GM08714 (cell line): Measurements from ENCODE around the gene FGF22.

ENCODE experiments used
- H3K4me3 ChIP-seq: fragments of 200-500 bp; sonication (Bioruptor generic); 2 replicates; pipeline ENCODE4 v1.5.1; 2014; ENCODE audit warnings: mild to moderate bottlenecking, low read length, inconsistent platforms
- ZNF274 ChIP-seq: IDR thresholded peaks from 2 replicates; pipeline ENCODE4 v1.6.1; 2012; ENCODE audit warnings: mild to moderate bottlenecking, low read depth, low read length

FGF22 gene

GRCh38 chr19:640606-641189 is 1.0 kb downstream of the FGF22 start:
- no peak for TF ChIP-seq ZNF274
- no peak overlapping the region for H3K4me3 ChIP-seq

- H3K4me3 ChIP-seq = no peak overlapping the region
- no peak for TF ChIP-seq ZNF274
These were observed 2.0 kb downstream of the FGF22 start for GRCh38 chr19:641702-642101.

GRCh38 chr19:642767-643727 is 3.4 kb downstream of the FGF22 start:
- TF ChIP-seq ZNF274 = no peak
- no peak overlapping the region for H3K4me3 ChIP-seq

GRCh38 chr19:643736-644135 is 4.1 kb downstream of the FGF22 start:
- H3K4me3 ChIP-seq = no peak overlapping the region
- no peak for TF ChIP-seq ZNF274

- H3K4me3 ChIP-seq = no peak overlapping the region
- TF ChIP-seq ZNF274 = no peak
These were observed 4.7 kb downstream of the FGF22 start for GRCh38 chr19:644363-644762.

GRCh38 chr19:644789-645188 is 5.1 kb downstream of the FGF22 start:
- no peak overlapping the region for H3K4me3 ChIP-seq

GRCh38 chr19:645912-646778 is 6.5 kb downstream of the FGF22 start:
- H3K4me3 ChIP-seq = no peak overlapping the region
- TF ChIP-seq ZNF274 = no peak

More at GRCh38 chr19:644789-645188, 5.1 kb downstream of the FGF22 start:
- no peak for TF ChIP-seq ZNF274

GRCh38 chr19:646779-647565 is 7.3 kb downstream of the FGF22 start:
- no peak overlapping the region for H3K4me3 ChIP-seq
- TF ChIP-seq ZNF274 = no peak

GRCh38 chr19:647566-648284 is 8.0 kb downstream of the FGF22 start:
- no peak for TF ChIP-seq ZNF274

GRCh38 chr19:648305-648704 is 8.6 kb downstream of the FGF22 start:
- H3K4me3 ChIP-seq = no peak overlapping the region
- no peak for TF ChIP-seq ZNF274

More at GRCh38 chr19:647566-648284, 8.0 kb downstream of the FGF22 start:
- H3K4me3 ChIP-seq = no peak overlapping the region

- no peak overlapping the region for H3K4me3 ChIP-seq
- no peak for TF ChIP-seq ZNF274
These were observed 9.5 kb downstream of the FGF22 start for GRCh38 chr19:648904-649801.

- no peak for TF ChIP-seq ZNF274
- no peak overlapping the region for H3K4me3 ChIP-seq
These were observed 10.4 kb downstream of the FGF22 start for GRCh38 chr19:650121-650520.
